ENCODE measurements around the gene LYST. TPM values are rescaled to one million over a fixed set of nuclear protein-coding genes. Genes with fewer than 3 reads are reported as not detected.
A peak's percentile ranks its signal among the peaks of the same experiment; 100 is the strongest.

LYST gene
- polyA plus RNA-seq, 3 donors = 46.3 to 128 (median 67.9) TPM

GRCh38 chr1:235872270-235872669 lies 5.6 kb upstream of the LYST start:
- intact Hi-C loops (cut with micrococcal nuclease) = no loop called here
- H2AFZ ChIP-seq (ENCODE audit: insufficient read depth, low read depth, low read length, poor library complexity, severe bottlenecking) = no peak overlapping the region
- TF ChIP-seq, protein P1, sequence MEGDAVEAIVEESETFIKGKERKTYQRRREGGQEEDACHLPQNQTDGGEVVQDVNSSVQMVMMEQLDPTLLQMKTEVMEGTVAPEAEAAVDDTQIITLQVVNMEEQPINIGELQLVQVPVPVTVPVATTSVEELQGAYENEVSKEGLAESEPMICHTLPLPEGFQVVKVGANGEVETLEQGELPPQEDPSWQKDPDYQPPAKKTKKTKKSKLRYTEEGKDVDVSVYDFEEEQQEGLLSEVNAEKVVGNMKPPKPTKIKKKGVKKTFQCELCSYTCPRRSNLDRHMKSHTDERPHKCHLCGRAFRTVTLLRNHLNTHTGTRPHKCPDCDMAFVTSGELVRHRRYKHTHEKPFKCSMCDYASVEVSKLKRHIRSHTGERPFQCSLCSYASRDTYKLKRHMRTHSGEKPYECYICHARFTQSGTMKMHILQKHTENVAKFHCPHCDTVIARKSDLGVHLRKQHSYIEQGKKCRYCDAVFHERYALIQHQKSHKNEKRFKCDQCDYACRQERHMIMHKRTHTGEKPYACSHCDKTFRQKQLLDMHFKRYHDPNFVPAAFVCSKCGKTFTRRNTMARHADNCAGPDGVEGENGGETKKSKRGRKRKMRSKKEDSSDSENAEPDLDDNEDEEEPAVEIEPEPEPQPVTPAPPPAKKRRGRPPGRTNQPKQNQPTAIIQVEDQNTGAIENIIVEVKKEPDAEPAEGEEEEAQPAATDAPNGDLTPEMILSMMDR (IDR thresholded peaks at IDR 0.05) = no peak
- no peak overlapping the region for H3K27ac ChIP-seq (ENCODE audit: low read depth in 1 of 2, low read length in 2 of 2)
- Mint-ChIP-seq H3K36me3 (no peaks in the 10 kb centered on the region), H3K9me3 (no peaks in the 10 kb centered on the region), H3K4me3 (no peak overlapping the region), H3K27me3 (ENCODE audit: low read depth in 3 of 3) (no peaks in the 10 kb centered on the region), H3K27ac (peak overlapping the region in 1 of 7 donors; percentile 37), H3K4me1 (peaks cover 41% of the 10 kb centered on the region)
- peaks cover 17% of the 10 kb centered on the region for H3K79me2 ChIP-seq (ENCODE audit: insufficient read depth, low read length)
- no peak for DNase-seq
- peaks cover 37 to 42% of the 10 kb centered on the region in 2 donors for H3K4me1 ChIP-seq (ENCODE audit: control insufficient read depth in 1 of 2, insufficient read depth in 2 of 2, low read length in 2 of 2)
- no peaks in the 10 kb centered on the region for H3K27me3 ChIP-seq (ENCODE audit: control insufficient read depth in 2 of 2, insufficient read depth in 2 of 2, low read length in 2 of 2)
- no peak overlapping the region for H3K9ac ChIP-seq (ENCODE audit: insufficient read depth, low read length, poor library complexity, severe bottlenecking)
- H3K9me3 ChIP-seq (replicated peaks in 1 of 2; ENCODE audit: control insufficient read depth in 1 of 2, insufficient read depth in 1 of 2, low read length in 2 of 2) = no peaks in the 10 kb centered on the region
- no peaks in the 10 kb centered on the region for H4K20me1 ChIP-seq (ENCODE audit: insufficient read depth, low read length)
- H3K36me3 ChIP-seq (replicated peaks in 1 of 2; ENCODE audit: control insufficient read depth in 1 of 2, insufficient read depth in 2 of 2, low read length in 2 of 2) = no peaks in the 10 kb centered on the region
- H3K4me3 ChIP-seq (replicated peaks in 1 of 3; ENCODE audit: low read depth in 2 of 3, low read length in 3 of 3) = no peak overlapping the region
- H3K4me2 ChIP-seq (replicated peaks; ENCODE audit: extremely low read depth, low read length, poor library complexity, severe bottlenecking) = no peak overlapping the region
- 95% methylated on average over 4 of the region's 6 CpGs for WGBS (ENCODE audit: insufficient coverage)

DNA sequence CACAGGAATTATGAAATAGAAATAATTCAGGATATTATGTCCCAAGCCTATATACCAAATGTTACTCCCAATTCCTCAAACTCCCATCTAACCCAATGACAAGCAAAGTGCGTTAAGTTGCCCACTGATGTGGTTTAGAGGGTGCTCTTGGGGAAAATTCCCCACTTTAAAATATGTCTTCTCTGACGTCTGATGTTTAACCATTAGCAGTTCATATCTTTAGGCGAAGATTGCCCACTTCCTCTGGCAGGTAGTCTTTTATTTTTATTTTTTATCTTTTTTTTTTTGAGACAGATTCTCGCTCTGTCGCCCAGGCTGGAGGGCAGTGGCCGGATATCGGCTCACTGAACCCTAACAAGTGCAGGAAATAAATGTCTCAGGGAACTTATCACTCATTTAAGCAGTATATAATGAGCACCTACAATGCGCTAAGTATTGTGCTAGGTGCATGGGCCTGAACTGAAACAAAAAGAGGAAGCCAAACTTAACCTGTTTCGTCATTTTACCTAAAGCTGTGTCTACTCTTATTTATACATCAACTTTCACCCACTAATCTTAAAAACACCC lies 1.3 kb upstream of the LYST start:
- Histone ChIP-seq H3K4me2 (replicated peaks; ENCODE audit: extremely low read depth, low read length, poor library complexity, severe bottlenecking) (peak overlapping the region; percentile 93), H3K27ac (ENCODE audit: low read depth in 1 of 2, low read length in 2 of 2) (peak overlapping the region; percentile 81 to 98), H3K9ac (ENCODE audit: insufficient read depth, low read length, poor library complexity, severe bottlenecking) (no peak overlapping the region), H3K4me1 (ENCODE audit: control insufficient read depth in 1 of 2, insufficient read depth in 2 of 2, low read length in 2 of 2) (peaks cover 33 to 38% of the 10 kb centered on the region in 2 donors), H2AFZ (ENCODE audit: insufficient read depth, low read depth, low read length, poor library complexity, severe bottlenecking) (peak overlapping the region; percentile 80), H3K79me2 (ENCODE audit: insufficient read depth, low read length) (peaks cover 49% of the 10 kb centered on the region), H3K9me3 (replicated peaks in 1 of 2; ENCODE audit: control insufficient read depth in 1 of 2, insufficient read depth in 1 of 2, low read length in 2 of 2) (no peaks in the 10 kb centered on the region), H4K20me1 (ENCODE audit: insufficient read depth, low read length) (no peaks in the 10 kb centered on the region), H3K36me3 (replicated peaks in 1 of 2; ENCODE audit: control insufficient read depth in 1 of 2, insufficient read depth in 2 of 2, low read length in 2 of 2) (no peaks in the 10 kb centered on the region), H3K27me3 (ENCODE audit: control insufficient read depth in 2 of 2, insufficient read depth in 2 of 2, low read length in 2 of 2) (no peaks in the 10 kb centered on the region), H3K4me3 (replicated peaks in 1 of 3; ENCODE audit: low read depth in 2 of 3, low read length in 3 of 3) (peak overlapping the region; percentile 84 to 99 (median 86))
- Mint-ChIP-seq H3K36me3 (peaks cover 6 to 15% of the 10 kb centered on the region in 2 donors), H3K27me3 (ENCODE audit: low read depth in 3 of 3) (no peaks in the 10 kb centered on the region), H3K27ac (peak overlapping the region in 6 of 7 donors; percentile 94 to 98 (median 97)), H3K4me1 (peaks cover 34% of the 10 kb centered on the region), H3K9me3 (no peaks in the 10 kb centered on the region), H3K4me3 (peak overlapping the region in 1 of 2 donors; percentile 83)
- no CpG with 5 or more reads among the region's 9 CpGs for whole genome bisulfite sequencing (ENCODE audit: insufficient coverage)
- DNase-seq = peak in 1 of 3 donors; percentile 40
- intact Hi-C loops (cut with micrococcal nuclease) = loop anchor here in 1 of 2 donors (2.0 to 5.0 kb wide), 4 partner anchors 36 to 104 kb away; no protein-coding TSS in a partner anchor
- TF ChIP-seq, protein P1 (IDR thresholded peaks at IDR 0.05) = no peak

Data from CD14-positive monocyte (primary cell).